ENCODE results near the gene PCDHB15.
"Not testable (repeated sequence)": the region's sequence is repeated elsewhere in the genome, so short reads cannot be mapped to it uniquely, and the experiment has no call there.

Gene PCDHB15

DNA sequence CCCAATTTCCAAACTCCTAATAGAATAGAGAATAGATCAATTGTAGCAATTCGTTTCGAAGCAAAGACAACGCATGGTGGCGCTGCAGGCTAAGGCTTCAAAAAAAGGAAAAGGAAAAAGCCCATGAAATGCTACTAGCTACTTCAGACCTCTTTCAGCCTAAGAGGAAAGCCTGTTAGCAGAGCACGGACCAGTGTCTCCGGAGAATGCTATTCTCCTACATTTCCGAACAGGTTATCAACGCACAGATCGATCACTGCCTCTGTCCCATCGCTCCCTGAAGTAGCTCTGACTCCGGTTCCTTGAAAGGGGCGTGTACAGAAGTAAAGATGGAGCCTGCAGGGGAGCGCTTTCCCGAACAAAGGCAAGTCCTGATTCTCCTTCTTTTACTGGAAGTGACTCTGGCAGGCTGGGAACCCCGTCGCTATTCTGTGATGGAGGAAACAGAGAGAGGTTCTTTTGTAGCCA lies at the start of gene PCDHB15:
PCDHB15 (plus strand) TSS at position 146 of the 468 bp plus-strand sequence; CDS start at position 330, 184 bp downstream.
- no peak for DNase-seq
- TF ChIP-seq POLR2A (IDR thresholded peaks at IDR 0.05; ENCODE audit: low read length) (no peak), GATA1 (IDR thresholded peaks at IDR 0.05; ENCODE audit: low read depth, low read length) (no peak)

DNA sequence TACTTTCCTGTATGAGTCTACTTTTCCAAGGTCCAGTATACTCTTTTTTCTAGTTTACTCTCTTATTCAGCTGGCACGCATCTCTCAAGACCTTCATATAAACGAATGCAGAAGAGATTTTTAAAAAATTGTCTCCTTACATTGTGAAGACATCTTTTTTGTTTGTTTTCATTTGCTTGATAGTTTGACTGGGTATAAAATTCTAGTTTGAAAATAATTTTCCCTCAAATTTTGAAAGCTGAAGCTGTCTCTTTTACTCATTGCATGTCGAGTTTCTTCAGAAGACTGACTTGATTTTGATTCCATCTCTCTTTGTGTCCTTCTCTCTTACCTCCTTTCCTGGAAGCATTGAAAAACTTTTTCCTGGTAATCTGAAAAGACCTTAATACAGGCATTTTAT lies 48.8 kb upstream of the PCDHB15 start:
- no peak for DNase-seq
- no peak for TF ChIP-seq GATA1 (IDR thresholded peaks at IDR 0.05; ENCODE audit: low read depth, low read length)
- no peak for TF ChIP-seq POLR2A (IDR thresholded peaks at IDR 0.05; ENCODE audit: low read length)

DNA sequence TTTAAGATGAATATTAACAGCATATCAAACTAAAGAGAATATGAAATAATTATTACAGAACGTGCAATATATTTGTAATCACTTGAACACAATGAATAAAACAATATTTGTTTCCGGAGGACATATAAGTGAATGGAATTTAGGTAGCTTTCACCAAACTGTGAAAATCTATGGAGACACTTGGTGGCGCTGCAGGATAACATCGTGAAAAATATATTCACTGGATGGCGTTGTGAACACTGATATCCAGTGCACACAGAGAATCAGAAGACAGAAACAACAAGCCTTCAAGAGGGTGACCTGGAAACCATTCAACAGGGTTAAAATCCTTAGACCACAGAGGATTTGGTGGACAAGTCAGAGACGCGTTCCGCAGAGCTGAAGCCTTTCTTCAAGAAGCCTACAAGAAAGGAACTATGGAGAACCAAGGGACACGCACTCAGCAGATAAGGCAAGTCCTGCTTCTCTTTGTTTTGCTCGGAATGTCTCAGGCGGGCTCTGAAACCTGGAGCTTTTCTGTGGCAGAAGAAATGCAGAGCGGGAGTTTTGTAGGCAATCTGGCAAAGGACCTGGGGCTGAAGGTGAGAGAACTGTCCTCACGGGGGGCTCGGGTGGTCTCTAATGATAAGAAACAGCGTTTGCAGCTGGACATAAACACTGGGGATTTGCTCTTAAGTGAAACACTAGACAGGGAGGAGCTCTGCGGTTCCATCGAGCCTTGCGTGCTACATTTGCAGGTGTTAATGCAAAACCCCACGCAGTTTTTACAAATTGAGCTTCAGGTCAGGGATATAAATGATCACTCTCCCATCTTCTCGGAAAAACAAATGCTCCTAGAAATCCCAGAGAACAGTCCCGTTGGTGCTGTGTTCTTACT lies 45.6 kb upstream of the PCDHB15 start, which contains the start of gene PCDHB11:
PCDHB11 (plus strand) TSS at position 269 of the 877 bp plus-strand sequence; CDS start at position 417, 148 bp downstream.
- no peak for DNase-seq
- TF ChIP-seq POLR2A (IDR thresholded peaks at IDR 0.05; ENCODE audit: low read length) (no peak), GATA1 (IDR thresholded peaks at IDR 0.05; ENCODE audit: low read depth, low read length) (no peak)

DNA sequence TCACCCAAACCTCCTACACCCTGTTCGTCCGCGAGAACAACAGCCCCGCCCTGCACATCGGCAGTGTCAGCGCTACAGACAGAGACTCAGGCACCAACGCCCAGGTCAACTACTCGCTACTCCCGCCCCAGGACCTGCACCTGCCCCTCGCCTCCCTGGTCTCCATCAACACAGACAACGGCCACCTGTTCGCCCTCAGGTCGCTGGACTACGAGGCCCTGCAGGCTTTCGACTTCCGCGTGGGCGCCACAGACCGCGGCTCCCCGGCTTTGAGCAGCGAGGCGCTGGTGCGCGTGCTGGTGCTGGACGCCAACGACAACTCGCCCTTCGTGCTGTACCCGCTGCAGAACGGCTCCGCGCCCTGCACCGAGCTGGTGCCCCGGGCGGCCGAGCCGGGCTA lies 44.1 kb upstream of the PCDHB15 start:
- DNase-seq: not testable (repeated sequence)

DNA sequence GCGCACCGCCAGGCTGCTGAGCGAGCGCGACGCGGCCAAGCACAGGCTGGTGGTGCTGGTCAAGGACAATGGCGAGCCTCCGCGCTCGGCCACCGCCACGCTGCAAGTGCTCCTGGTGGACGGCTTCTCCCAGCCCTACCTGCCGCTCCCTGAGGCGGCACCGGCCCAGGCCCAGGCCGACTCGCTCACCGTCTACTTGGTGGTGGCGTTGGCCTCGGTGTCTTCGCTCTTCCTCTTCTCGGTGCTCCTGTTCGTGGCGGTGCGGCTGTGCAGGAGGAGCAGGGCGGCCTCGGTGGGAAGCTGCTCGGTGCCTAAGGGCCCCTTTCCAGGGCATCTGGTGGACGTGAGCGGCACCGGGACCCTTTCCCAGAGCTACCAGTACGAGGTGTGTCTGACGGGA lies 43.5 kb upstream of the PCDHB15 start:
- DNase-seq: not testable (repeated sequence)

DNA sequence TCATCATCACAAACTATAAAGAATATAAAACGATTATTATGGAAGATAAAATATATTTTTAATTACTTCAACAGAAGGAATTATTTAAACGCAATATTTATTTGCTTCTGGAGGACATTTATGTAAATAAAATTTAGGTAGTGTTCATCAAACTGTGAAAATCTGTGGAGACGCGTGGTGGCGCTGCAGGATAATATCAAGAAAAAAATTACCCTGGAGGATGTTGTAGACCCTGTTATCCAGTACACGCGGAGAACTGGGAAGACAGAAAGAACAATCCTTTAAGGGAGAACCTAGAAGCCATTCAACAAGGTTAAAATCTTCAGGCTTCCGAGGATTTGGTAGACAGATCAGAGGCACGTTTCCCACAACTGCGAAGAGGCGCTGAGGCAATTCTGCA lies 36.7 kb upstream of the PCDHB15 start, which contains the start of gene PCDHB12:
PCDHB12 (plus strand) TSS at position 242 of the 400 bp plus-strand sequence. CDS start 189 bp downstream, outside the sequence.
- no peak for TF ChIP-seq GATA1 (IDR thresholded peaks at IDR 0.05; ENCODE audit: low read depth, low read length)
- TF ChIP-seq POLR2A (IDR thresholded peaks at IDR 0.05; ENCODE audit: low read length): no peak
- DNase-seq: no peak

DNA sequence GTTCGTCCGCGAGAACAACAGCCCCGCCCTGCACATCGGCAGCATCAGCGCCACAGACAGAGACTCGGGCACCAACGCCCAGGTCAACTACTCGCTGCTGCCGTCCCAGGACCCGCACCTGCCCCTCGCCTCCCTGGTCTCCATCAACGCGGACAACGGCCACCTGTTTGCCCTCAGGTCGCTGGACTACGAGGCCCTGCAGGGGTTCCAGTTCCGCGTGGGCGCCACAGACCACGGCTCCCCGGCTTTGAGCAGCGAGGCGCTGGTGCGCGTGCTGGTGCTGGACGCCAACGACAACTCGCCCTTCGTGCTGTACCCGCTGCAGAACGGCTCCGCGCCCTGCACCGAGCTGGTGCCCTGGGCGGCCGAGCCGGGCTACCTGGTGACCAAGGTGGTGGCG lies 34.9 kb upstream of the PCDHB15 start:
- not testable (repeated sequence) for DNase-seq

DNA sequence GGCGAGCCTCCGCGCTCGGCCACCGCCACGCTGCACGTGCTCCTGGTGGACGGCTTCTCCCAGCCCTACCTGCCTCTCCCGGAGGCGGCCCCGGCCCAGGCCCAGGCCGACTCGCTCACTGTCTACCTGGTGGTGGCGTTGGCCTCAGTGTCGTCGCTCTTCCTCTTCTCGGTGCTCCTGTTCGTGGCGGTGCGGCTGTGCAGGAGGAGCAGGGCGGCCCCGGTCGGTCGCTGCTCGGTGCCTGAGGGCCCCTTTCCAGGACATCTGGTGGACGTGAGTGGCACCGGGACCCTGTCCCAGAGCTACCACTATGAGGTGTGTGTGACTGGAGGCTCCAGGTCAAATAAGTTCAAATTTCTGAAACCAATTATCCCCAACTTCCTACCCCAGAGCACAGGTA lies 34.3 kb upstream of the PCDHB15 start:
- DNase-seq: not testable (repeated sequence)

DNA sequence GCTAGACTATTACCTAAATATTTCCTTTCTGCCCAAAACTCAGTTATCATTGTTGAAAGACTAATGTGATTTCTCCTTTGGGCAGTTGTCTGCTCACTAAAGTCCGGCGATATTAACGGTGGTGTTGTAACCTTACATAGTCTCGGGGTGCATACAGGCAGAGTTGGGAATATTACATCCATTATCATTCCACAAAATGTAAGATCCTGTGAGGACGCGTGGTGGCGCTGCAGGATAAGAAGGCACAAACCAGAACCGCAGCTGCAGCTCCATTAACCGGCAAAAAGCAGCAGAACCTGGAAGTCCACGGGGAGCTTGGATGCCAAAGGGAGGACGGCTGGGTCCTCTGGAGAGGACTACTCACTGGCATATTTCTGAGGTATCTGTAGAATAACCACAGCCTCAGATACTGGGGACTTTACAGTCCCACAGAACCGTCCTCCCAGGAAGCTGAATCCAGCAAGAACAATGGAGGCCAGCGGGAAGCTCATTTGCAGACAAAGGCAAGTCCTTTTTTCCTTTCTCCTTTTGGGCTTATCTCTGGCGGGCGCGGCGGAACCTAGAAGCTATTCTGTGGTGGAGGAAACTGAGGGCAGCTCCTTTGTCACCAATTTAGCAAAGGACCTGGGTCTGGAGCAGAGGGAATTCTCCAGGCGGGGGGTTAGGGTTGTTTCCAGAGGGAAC lies 31.4 kb upstream of the PCDHB15 start, which contains the start of gene PCDHB13:
PCDHB13 (plus strand) TSS at position 264 of the 684 bp plus-strand sequence; CDS start at position 469, 205 bp downstream.
- peak; percentile 1 to 32 for DNase-seq

DNA sequence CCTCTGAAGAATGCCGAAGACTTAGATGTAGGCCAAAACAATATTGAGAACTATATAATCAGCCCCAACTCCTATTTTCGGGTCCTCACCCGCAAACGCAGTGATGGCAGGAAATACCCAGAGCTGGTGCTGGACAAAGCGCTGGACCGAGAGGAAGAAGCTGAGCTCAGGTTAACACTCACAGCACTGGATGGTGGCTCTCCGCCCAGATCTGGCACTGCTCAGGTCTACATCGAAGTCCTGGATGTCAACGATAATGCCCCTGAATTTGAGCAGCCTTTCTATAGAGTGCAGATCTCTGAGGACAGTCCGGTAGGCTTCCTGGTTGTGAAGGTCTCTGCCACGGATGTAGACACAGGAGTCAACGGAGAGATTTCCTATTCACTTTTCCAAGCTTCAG lies 30.6 kb upstream of the PCDHB15 start:
- DNase-seq: not testable (repeated sequence)

DNA sequence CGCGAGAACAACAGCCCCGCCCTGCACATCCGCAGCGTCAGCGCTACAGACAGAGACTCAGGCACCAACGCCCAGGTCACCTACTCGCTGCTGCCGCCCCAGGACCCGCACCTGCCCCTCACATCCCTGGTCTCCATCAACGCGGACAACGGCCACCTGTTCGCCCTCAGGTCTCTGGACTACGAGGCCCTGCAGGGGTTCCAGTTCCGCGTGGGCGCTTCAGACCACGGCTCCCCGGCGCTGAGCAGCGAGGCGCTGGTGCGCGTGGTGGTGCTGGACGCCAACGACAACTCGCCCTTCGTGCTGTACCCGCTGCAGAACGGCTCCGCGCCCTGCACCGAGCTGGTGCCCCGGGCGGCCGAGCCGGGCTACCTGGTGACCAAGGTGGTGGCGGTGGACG lies 29.7 kb upstream of the PCDHB15 start:
- DNase-seq: not testable (repeated sequence)

DNA sequence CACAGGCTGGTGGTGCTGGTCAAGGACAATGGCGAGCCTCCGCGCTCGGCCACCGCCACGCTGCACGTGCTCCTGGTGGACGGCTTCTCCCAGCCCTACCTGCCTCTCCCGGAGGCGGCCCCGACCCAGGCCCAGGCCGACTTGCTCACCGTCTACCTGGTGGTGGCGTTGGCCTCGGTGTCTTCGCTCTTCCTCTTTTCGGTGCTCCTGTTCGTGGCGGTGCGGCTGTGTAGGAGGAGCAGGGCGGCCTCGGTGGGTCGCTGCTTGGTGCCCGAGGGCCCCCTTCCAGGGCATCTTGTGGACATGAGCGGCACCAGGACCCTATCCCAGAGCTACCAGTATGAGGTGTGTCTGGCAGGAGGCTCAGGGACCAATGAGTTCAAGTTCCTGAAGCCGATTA lies 29.2 kb upstream of the PCDHB15 start:
- DNase-seq: not testable (repeated sequence)

DNA sequence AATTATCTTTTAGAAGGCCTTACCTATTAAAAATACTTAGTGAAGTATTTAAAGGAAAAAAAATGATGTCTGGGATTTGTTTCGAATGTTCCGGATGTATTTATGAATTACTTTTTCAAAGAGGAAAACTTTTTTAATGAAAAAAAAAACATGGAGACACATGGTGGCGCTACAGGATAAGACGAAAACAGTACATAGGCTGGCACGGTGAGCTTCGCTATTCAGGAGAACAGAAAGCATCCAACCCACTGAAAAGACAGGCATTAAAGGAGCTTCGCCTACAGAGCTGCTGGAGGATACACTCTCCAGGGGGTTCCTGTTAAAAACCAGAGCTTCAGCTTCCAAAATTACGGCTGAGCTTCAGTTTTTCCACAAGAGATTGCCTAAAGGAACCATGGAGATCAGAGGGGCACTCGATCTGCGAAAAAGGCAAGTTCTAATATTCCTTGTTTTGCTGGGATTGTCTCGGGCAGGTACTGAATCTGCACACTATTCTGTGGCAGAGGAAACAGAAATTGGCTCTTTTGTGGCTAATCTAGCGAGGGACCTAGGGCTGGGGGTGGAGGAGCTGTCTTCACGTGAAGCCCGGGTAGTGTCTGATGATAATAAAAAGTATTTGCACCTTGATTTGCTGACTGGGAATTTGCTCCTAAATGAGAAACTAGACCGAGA lies 21.9 kb upstream of the PCDHB15 start, which contains the start of gene PCDHB14:
PCDHB14 (plus strand) TSS at position 232 of the 672 bp plus-strand sequence; CDS start at position 395, 163 bp downstream.
- TF ChIP-seq POLR2A (IDR thresholded peaks at IDR 0.05; ENCODE audit: low read length) (no peak), GATA1 (IDR thresholded peaks at IDR 0.05; ENCODE audit: low read depth, low read length) (no peak)
- DNase-seq: peak in 1 of 2 experiments; percentile 1

DNA sequence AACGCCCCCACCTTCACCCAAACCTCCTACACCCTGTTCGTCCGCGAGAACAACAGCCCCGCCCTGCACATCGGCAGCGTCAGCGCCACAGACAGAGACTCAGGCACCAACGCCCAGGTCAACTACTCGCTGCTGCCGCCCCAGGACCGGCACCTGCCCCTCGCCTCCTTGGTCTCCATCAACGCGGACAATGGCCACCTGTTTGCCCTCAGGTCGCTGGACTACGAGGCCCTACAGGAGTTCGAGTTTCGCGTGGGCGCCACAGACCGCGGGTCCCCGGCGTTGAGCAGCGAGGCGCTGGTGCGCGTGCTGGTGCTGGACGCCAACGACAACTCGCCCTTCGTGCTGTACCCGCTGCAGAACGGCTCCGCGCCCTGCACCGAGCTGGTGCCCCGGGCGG lies 20.4 kb upstream of the PCDHB15 start:
- DNase-seq: not testable (repeated sequence)

DNA sequence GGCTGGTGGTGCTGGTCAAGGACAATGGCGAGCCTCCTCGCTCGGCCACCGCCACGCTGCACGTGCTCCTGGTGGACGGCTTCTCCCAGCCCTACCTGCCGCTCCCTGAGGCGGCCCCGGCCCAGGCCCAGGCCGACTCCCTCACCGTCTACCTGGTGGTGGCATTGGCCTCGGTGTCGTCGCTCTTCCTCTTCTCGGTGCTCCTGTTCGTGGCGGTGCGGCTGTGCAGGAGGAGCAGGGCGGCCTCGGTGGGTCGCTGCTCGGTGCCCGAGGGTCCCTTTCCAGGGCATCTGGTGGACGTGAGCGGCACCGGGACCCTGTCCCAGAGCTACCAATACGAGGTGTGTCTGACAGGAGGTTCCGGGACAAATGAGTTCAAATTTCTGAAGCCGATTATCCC lies 19.8 kb upstream of the PCDHB15 start:
- not testable (repeated sequence) for DNase-seq
